Activated CD8-positive, alpha-beta memory T cell treated with anti-CD3 and anti-CD28 coated beads for 24 hours (primary cell): Measurements from ENCODE around the gene TPO.

Experiments
- DNase-seq: peaks from one replicate; pipeline ENCODE4 v3.0.0-alpha.2; 2020

The TPO gene

DNA sequence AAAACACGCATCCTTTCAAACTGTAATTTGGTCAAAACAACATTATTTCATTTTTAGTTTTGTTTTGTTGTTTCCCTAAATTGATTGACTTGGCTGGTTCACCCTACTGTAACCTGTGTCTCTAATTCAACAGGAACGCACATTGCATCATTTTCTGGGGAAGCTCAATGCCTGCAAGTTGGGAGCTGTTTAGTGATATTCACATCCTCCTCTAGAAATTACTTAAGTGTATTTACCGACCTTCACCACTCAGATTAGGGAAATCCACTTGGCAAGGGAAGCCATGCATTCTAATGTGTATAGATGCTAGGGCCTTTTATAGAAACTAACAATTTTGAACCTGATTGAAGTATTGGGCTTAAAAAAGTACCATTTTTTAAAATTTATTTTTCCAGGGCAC is 7.3 kb upstream of the TPO start:
- no peak for DNase-seq

DNA sequence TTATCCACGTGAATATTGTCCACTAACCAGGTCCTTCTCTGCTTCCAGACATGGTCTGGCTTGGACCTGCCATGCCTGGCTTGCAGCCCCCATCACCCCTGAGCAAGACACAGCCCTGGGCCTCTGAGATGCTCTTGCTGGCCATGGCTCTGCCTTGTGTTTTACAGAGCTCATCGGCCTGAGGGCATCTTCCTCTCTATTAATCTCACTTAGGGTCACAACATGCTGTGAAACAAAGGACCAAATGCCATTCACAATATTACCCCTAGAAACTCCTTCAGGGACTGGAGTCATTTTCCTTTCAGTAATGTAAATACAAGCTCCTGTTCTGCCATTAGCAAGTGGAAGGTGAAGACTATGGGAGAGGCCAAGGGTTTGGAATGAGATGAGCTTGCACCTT is 6.8 kb upstream of the TPO start:
- DNase-seq, result no peak

DNA sequence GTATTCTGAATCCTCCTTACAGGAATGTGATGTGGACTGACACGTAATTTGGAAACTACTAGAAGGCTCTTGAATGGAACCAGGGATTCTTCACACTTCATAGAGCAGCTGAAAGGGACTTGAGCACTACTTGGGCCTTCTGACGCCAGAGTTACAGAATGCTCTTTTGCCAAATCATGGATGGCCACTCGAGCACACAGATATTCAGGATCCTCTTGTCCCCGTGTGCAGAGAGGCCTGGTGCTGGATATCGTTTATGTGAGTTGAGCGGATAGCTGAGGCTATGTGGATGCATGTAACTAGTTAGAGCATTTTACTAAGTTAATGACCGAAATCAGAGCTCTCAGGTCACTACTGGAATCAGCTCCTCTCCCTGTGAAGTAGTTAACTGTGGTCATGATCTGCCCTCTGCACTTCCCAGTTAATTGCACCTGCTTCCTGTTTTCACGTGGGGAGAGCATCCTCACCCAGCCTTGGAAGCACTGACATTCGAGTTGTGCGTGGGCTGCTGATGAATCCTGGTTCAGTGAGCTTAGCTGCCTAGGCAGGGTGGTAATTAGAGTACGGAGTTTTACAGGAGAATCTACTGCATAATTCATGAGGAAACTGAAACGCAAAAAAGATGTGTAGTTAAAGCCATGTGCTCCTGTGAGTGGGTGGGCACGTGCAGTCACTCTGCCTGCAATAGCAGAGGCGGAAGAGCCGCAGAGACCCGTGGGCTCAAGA is 5.2 kb upstream of the TPO start:
- DNase-seq, result no peak

GRCh38 chr2:1414121-1414520 is 858 bp downstream of the TPO start:
- DNase-seq, result no peak

GRCh38 chr2:1414901-1415300 is 1.6 kb downstream of the TPO start:
- DNase-seq, result peak; percentile 26

DNA sequence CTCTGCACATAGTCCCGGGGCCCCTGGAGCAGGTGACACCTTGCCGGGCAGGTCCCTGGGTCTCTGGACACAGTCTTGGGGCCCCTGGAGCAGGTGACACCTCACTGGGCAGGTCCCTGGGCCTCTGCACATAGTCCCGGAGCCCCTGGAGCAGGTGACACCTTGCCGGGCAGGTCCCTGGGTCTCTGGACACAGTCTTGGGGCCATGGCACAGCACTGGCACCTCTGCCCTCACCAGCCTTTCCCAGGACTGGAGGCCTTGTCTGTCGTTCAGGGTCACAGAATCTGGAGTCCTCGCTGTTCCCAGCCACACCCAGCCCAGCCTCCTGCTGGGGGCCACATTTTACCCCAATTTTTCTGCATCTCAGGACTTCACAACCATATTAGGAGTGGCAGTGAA is 2.2 kb downstream of the TPO start:
- DNase-seq, result no peak

- DNase-seq, result no peak
Observed at GRCh38 chr2:1418566-1418965, 5.3 kb downstream of the TPO start.

- no peak for DNase-seq
Observed at GRCh38 chr2:1420746-1421480, 7.7 kb downstream of the TPO start.

DNA sequence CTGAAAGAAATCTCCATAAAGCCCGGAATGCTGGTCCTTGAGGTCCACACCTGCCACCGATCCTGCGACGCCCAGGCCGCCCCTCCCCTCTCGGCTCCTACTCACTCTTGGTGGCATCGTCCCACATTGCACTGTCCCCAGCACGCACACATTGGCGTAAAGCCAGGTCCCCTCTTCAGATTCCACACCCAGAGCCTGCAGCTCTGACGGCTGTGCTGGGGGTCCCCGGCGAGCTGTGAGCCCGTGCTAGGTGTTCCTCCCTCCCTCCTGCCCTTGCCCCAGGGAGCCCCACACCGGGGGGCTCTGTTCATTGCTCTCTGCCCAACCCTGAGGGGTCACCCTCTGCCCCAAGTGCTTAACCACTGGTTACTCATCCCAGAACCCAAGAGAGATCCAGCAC is 8.5 kb downstream of the TPO start:
- DNase-seq, result no peak

DNA sequence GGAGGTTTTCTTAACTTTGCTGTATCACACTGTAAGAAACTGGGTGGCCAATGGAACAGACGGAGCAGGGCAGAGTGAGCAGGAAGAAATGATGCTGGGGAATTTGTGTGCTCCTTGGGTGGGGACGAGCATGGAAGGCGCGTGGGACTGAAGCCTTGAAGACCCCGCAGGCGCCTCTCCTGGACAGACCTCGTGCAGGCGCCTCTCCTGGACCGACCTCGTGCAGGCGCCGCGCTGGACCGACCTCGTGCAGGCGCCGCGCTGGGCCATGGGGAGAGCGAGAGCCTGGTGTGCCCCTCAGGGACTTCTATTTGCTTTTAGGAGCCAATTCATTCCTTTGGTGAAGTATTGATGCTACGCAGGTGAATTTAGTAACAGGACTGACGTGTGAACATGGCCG is 8.9 kb downstream of the TPO start:
- no peak for DNase-seq

DNA sequence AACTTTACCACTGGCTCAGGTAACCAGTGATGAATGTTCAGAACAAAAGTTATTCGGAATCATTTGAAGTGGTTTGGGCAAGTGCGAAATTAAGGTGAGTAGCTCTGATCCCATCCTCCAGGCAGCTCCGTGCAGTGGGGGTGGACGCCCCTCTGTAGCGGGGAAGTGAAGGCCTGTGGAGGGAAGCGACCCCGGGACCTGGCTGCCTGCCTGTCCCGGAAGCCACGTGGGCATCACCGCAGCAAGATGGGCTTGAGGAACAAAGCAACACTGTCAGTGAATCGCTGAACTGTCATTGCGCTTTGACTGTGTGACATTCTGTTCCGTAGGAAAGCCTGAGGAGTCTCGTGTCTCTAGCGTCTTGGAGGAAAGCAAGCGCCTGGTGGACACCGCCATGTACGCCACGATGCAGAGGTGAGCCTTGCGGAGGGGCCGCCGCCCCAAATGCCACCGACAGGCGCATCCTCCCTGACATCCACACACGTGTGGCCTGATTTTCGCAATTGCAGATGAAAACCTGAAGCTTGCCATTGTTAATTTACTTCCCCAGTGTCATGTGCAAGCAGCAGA is 9.5 kb downstream of the TPO start:
- DNase-seq, result no peak

DNA sequence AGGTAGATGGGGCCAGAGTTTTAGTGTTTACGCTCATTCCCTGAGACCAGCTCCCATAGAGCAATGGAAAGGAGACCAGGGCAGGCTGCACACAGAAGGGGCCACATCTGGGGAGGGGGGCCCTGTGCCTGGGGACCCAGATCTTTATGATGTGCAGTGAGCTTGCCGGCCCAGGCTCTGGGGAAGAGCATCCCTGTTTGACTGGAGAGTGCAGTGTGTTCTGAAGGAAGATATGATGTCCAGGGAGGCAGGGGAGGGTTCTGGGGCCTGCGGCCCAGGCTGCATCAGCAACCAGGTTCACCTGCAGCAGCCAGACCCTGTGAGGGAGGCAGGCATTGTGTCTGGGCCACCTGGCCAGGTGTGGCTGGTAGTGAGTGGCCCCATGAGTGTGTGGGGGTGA is 13.8 kb downstream of the TPO start:
- no peak for DNase-seq

DNA sequence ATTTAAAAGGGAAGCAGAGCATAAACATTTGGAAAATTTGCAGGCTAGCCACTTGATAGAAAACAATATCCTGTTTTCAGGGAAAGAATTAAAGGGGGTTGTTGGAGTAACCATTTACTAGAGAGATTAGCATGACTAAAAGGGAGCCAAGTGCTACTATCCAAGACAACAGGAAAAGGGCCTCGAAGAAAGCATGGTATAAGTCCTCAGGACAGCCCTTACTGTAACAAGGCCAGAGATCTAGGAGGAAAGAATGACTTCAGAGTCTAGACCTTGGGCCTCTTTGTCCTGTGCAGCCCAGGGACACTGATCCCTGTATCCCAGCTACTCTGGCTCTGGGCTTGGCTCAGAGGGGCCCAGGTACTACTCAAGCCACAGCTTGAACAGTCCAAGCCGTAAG is 16.6 kb downstream of the TPO start:
- DNase-seq, result no peak

GRCh38 chr2:1430491-1430890 is 17.2 kb downstream of the TPO start:
- no peak for DNase-seq

GRCh38 chr2:1431886-1432400 is 18.7 kb downstream of the TPO start:
- DNase-seq, result no peak

- DNase-seq, result no peak
Observed at GRCh38 chr2:1432726-1433125, 19.5 kb downstream of the TPO start.

- DNase-seq, result no peak
Observed at GRCh38 chr2:1436369-1436768, 23.1 kb downstream of the TPO start.

GRCh38 chr2:1437101-1437500 is 23.8 kb downstream of the TPO start:
- no peak for DNase-seq

DNA sequence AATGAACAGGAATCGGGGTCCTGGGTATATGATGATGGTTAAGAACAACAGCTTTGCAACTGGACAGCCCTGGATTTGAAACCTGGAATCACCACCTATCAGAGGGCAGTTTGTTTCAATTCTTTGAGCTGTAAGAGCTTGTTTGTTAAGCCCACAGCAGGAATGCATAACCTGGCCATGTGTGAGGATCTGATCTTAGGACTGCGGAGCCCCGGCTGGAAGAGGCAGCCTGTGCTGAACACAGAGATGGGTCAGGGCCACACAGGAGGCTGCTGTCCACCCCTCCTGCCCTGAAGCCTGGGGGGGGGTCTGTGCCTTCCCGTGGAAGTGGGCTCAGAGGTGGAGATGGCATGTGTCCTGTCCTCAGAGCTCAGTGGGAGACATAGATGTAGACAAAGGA is 24.3 kb downstream of the TPO start:
- DNase-seq, result no peak

DNA sequence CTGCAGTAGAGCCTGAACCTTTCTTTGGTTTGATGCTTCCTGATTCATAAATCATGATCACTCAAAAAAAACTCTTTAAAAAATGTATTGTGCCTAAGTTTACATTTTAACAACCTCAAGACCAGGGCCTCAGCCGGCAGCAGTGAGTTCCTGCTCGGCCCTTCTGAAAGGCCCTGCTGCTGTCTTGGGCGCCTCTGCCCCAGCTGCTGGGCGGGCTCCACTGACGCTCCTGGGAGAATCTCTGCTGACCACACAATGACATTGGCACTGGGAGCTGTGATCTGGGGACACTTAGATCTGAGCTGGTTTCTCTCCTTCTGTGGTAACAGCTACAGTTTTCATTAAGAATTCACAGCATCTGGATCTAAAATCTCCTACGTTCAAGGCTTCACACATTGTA is 25.7 kb downstream of the TPO start:
- no peak for DNase-seq

DNA sequence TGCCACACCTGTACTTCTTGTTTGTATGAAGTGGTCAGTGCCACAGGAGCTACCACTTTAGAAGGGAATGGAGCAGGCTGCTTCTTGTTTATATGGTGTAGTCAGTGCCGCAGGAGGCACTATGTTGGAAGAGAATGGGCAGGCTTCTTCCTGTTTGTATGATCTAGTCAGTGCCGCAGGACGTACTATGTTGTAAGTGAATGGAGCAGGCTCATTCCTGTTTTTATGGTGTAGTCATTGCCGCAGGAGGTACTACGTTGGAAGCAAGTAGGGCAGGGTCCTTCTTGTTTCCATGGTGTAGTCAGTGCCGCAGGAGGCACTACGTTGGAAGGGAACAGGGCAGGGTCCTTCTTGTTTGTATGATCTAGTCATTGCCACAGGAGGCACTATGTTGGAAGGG is 27.3 kb downstream of the TPO start:
- DNase-seq, result no peak

GRCh38 chr2:1446301-1446700 is 33.0 kb downstream of the TPO start:
- DNase-seq, result no peak

DNA sequence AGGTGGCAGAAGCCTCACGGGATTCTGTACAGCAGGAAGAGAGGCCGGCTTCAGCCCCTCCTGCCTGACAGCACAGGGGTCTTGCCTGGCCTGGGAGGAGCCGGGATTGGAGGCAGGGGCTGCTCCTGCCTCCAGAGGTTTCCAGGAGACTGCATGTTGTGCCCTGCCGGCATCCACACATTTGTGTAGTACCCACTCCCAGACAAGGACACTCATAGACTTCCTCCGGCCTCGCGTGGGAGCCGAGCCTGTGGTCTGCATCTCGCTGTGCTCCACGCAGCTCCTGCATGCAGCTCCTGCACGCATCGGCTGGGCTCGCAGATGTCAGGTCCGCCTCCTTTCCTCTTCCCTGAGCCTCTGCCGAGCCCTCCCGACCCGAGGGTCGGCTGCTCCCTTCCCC is 34.7 kb downstream of the TPO start:
- no peak for DNase-seq

GRCh38 chr2:1450915-1451314 is 37.7 kb downstream of the TPO start:
- no peak for DNase-seq
